ENCODE measurements around the gene KRT73.

GRCh38 chr12:52600475-52600874, 17.9 kb downstream of the KRT73 start:
- TF ChIP-seq CTCF (IDR thresholded peaks at IDR 0.05) (no peak), POLR2A (IDR thresholded peaks at IDR 0.05) (no peak)

Data from Peyer's patch (tissue), 4 donors.